NT2/D1 (cell line): ENCODE measurements around the gene PODXL2.

Experiments used
- SUZ12 ChIP-seq: IDR thresholded peaks from 2 replicates; pipeline ENCODE4 v1.6.1; 2011; ENCODE audit not compliant: insufficient read length, insufficient read depth; ENCODE audit errors: extremely low read depth
- YY1 ChIP-seq: IDR thresholded peaks from 2 replicates; pipeline ENCODE4 v1.6.1; 2011; ENCODE audit not compliant: insufficient read length, insufficient read depth
- ZNF274 ChIP-seq: IDR thresholded peaks from 2 replicates; pipeline ENCODE4 v1.6.1; 2011; ENCODE audit warnings: mild to moderate bottlenecking, low read depth, low read length

DNA sequence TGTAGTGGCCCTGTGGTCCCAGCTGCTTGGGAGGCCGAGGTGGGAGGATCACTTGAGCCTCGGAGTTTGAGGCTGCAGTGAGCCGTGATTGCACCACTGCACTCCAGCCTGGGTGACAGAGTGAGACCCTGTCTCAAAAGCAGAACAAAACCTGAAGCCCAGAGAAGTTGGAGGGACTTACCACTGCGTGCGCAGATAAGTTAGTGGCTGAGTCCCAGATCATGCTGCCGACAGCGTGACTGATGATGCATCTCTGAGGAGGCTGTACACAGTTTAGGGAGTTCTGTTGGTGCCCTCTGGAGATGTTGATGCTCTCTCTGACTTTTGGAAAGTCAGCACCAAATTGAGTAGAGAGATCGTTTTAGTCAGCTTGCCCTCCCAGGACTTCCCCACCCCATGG is 27.9 kb downstream of the PODXL2 start:
- no peak for TF ChIP-seq ZNF274
- no peak for TF ChIP-seq YY1
- TF ChIP-seq SUZ12: no peak
